IMR-90 (cell line): ENCODE measurements around the gene HYI. TPM values are rescaled to one million over a fixed set of nuclear protein-coding genes. Genes with fewer than 3 reads are reported as not detected.

ENCODE experiments used
- ATAC-seq: fragments of 200-7000 bp; cut with Tn5 transposase; 2 replicates; pipeline ENCODE4 v1.9.1; 2020; ENCODE audit warnings: low read depth, mild to moderate bottlenecking, moderate library complexity
- BruUV-seq: library from RNA; stranded (reverse); fragments of 400-500 nt; replicated peaks from 2 replicates; lab custom pipeline; 2021; lab: Mats Ljungman, UMichigan
- CTCF ChIA-PET: fragments of 300-600 bp; formaldehyde crosslinking; extraction: SDS; loops from one replicate; lab custom pipeline; 2021; ENCODE audit warnings: antibody characterized with exemption; lab: Yijun Ruan, JAX
- POLR2A ChIA-PET: fragments of 300-600 bp; sonication (Branson Sonifier 250); formaldehyde crosslinking; loops from one replicate; lab custom pipeline; 2022; ENCODE audit warnings: antibody characterized with exemption; ENCODE audit not compliant: unreplicated experiment; lab: Charles Lee
- DNase-seq: peaks from one replicate; pipeline ENCODE4 v3.0.0; 2013
- H2AFZ ChIP-seq: replicated peaks from 2 replicates; pipeline ENCODE3; 2013; ENCODE audit warnings: low read length, mild to moderate bottlenecking; ENCODE audit not compliant: poor library complexity
- H2AK5ac ChIP-seq: 2 replicates; pipeline ENCODE4 v1.6.1; 2013; ENCODE audit warnings: low read depth, low read length, inconsistent platforms
- H2AK9ac ChIP-seq: replicated peaks from 2 replicates; pipeline ENCODE3; 2013; ENCODE audit warnings: mild to moderate bottlenecking, low read depth, low read length, moderate library complexity; ENCODE audit not compliant: poor library complexity
- H2BK120ac ChIP-seq: 2 replicates; pipeline ENCODE4 v1.6.1; 2013; ENCODE audit warnings: low read depth, low read length, inconsistent platforms
- H2BK15ac ChIP-seq: 3 replicates; pipeline ENCODE4 v1.6.1; 2013; ENCODE audit warnings: low read depth, low read length, inconsistent platforms
- H2BK20ac ChIP-seq: 2 replicates; pipeline ENCODE4 v1.6.1; 2013; ENCODE audit warnings: low read depth, mild to moderate bottlenecking, inconsistent platforms, low read length, moderate library complexity
- H2BK5ac ChIP-seq: 2 replicates; pipeline ENCODE4 v1.6.1; 2013; ENCODE audit warnings: mild to moderate bottlenecking, low read depth, low read length, inconsistent platforms; ENCODE audit not compliant: poor library complexity, severe bottlenecking
- H3K14ac ChIP-seq: replicated peaks from 2 replicates; pipeline ENCODE4 v1.6.1; 2013; ENCODE audit warnings: low read depth, low read length, inconsistent platforms
- H3K18ac ChIP-seq: 2 replicates; pipeline ENCODE4 v1.6.1; 2013; ENCODE audit warnings: low read depth, low read length, control low read depth
- H3K23ac ChIP-seq: 2 replicates; pipeline ENCODE4 v1.6.1; 2013; ENCODE audit warnings: low read depth, low read length, inconsistent platforms
- H3K27ac ChIP-seq: 2 replicates; pipeline ENCODE4 v1.5.1; 2013; ENCODE audit warnings: mild to moderate bottlenecking, control low read depth, low read length; ENCODE audit not compliant: insufficient read depth
- H3K27me3 ChIP-seq: 2 replicates; pipeline ENCODE4 v1.6.1; 2013; ENCODE audit warnings: low read length; ENCODE audit not compliant: control insufficient read depth, insufficient read depth
- H3K36me3 ChIP-seq: 2 replicates; pipeline ENCODE4 v1.6.1; 2013; ENCODE audit warnings: low read length, mixed read lengths; ENCODE audit not compliant: control insufficient read depth, insufficient read depth
- H3K4ac ChIP-seq: 2 replicates; pipeline ENCODE4 v1.6.1; 2013; ENCODE audit warnings: low read depth, low read length, inconsistent platforms
- H3K4me1 ChIP-seq: 2 replicates; pipeline ENCODE4 v1.6.1; 2013; ENCODE audit warnings: low read length, mixed read lengths; ENCODE audit not compliant: control insufficient read depth, insufficient read depth
- H3K4me2 ChIP-seq: 2 replicates; pipeline ENCODE4 v1.6.1; 2013; ENCODE audit warnings: low read depth, mild to moderate bottlenecking, control low read depth, low read length, moderate library complexity
- H3K4me3 ChIP-seq: 2 replicates; pipeline ENCODE4 v1.5.1; 2013; ENCODE audit warnings: low read depth, mild to moderate bottlenecking, control low read depth, low read length, moderate library complexity; ENCODE audit not compliant: insufficient read depth
- H3K56ac ChIP-seq: 2 replicates; pipeline ENCODE4 v1.6.1; 2013; ENCODE audit warnings: low read length, inconsistent platforms; ENCODE audit not compliant: insufficient read depth; ENCODE audit errors: extremely low read depth
- H3K79me1 ChIP-seq, 2 experiments: 2 replicates each; pipeline ENCODE4 v1.6.1; 2013; ENCODE audit warnings: low read length in 2 of 2, inconsistent platforms in 1 of 2, low read depth in 1 of 2
- H3K9ac ChIP-seq: 2 replicates; pipeline ENCODE4 v1.6.1; 2013; ENCODE audit warnings: low read depth, low read length, control low read depth
- H3K9me1 ChIP-seq: 2 replicates; pipeline ENCODE4 v1.6.1; 2013; ENCODE audit warnings: low read length, inconsistent platforms; ENCODE audit not compliant: insufficient read depth
- H3K9me3 ChIP-seq: 2 replicates; pipeline ENCODE4 v1.6.1; 2013; ENCODE audit warnings: low read length; ENCODE audit not compliant: control insufficient read depth, insufficient read depth
- H4K20me1 ChIP-seq: 2 replicates; pipeline ENCODE4 v1.6.1; 2013; ENCODE audit warnings: low read length, inconsistent platforms; ENCODE audit not compliant: insufficient read depth
- H4K5ac ChIP-seq: 2 replicates; pipeline ENCODE4 v1.6.1; 2013; ENCODE audit warnings: mild to moderate bottlenecking, low read depth, low read length, control low read depth
- H4K8ac ChIP-seq, 2 experiments: 2 replicates each; pipeline ENCODE4 v1.6.1; 2013; ENCODE audit warnings: low read depth in 2 of 2, low read length in 2 of 2, control low read depth in 1 of 2, inconsistent platforms in 1 of 2
- H4K91ac ChIP-seq: 2 replicates; pipeline ENCODE4 v1.6.1; 2013; ENCODE audit warnings: low read depth, low read length, inconsistent platforms; ENCODE audit not compliant: insufficient read depth
- CEBPB ChIP-seq: IDR thresholded peaks from 2 replicates; pipeline ENCODE4 v1.6.1; 2012; ENCODE audit warnings: low read depth, low read length, improper control_type of control experiment
- MAZ ChIP-seq: IDR thresholded peaks from 2 replicates; pipeline ENCODE4 v1.6.1; 2012; ENCODE audit warnings: low read depth, mild to moderate bottlenecking, low read length, improper control_type of control experiment, moderate library complexity, borderline replicate concordance
- POLR2A ChIP-seq: IDR thresholded peaks from 2 replicates; pipeline ENCODE4 v1.6.1; 2012; ENCODE audit warnings: mild to moderate bottlenecking, low read depth, low read length
- RCOR1 ChIP-seq: IDR thresholded peaks from 2 replicates; pipeline ENCODE4 v1.6.1; 2012; ENCODE audit warnings: mild to moderate bottlenecking, low read length, improper control_type of control experiment; ENCODE audit not compliant: insufficient replicate concordance
- RFX5 ChIP-seq: IDR thresholded peaks from 2 replicates; pipeline ENCODE4 v1.8.0; 2012; ENCODE audit warnings: low read depth, mild to moderate bottlenecking, low read length, moderate library complexity
- WGBS, 2 experiments: methylation state at CpG; one replicate each; pipeline versions ENCODE4 v1.1.5 to v1.1.7; 2013; ENCODE audit warnings: missing lambda C conversion rate in 2 of 2; ENCODE audit not compliant: insufficient read length in 1 of 2; ENCODE audit errors: extremely low coverage in 2 of 2; 5-methylcytosine and 5-hydroxymethylcytosine counted together
- dilution Hi-C: fragments of 300-500 bp; cut with HindIII; formaldehyde crosslinking; loops from one replicate; pipeline ENCODE4 v1.14.3; 2018; ENCODE audit warnings: low sequenced_read_pairs; ENCODE audit not compliant: unreplicated experiment
- in situ Hi-C: fragments of 300-500 bp; cut with MboI; formaldehyde crosslinking; loops from 3 replicates; pipeline ENCODE4 v1.14.3; 2019; ENCODE audit warnings: low sequenced_read_pairs, inconsistent platforms, mixed read lengths
- intact Hi-C: fragments of 100-400 bp; cut with micrococcal nuclease; formaldehyde crosslinking; loops from 2 replicates; pipeline ENCODE4 v1.10.0; 2022
- polyA plus RNA-seq, 3 experiments: library from polyadenylated mRNA; depleted of rRNA; stranded (reverse); fragments of >200 nt; gene quantifications; 2 replicates each; pipeline ENCODE4 v1.2.3, GENCODE V29; 2012; ENCODE audit warnings: low replicate concordance in 1 of 3
- total RNA-seq: library from RNA; depleted of rRNA; stranded (reverse); fragments of >200 nt; gene quantifications from 2 replicates; pipeline ENCODE4 v1.2.3, GENCODE V29; 2012
- TF ChIP-seq, protein P1 (sequence below): fragments of 150-350 bp; IDR thresholded peaks from 2 replicates; pipeline ENCODE4 v1.6.1; 2017; ENCODE audit warnings: mild to moderate bottlenecking, antibody characterized with exemption, low read length, low read depth

The HYI gene
- total and polyA plus RNA-seq, 2 of the 4 experiments (the other 2 are of a cell fraction) = 21.5 to 53.7 TPM

DNA sequence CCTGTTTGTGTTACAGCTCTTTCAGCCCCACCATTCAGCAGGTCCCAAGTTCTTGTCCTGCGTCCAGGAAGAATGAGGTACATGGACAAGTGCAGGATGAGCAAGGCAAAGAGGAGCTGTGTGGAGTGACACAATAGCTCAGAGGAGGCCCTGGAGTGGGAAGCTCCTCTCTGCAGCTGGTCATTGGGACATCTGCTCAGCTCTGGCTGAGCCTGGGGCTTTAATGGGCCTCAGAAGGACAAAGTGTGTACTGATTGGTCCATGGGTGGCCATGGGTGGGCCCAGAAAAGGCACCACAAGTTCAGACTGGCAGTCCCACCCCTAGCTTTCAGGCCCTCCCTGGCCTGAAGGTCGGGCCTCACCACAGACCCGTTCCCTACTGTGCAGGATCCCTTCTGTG lies 14.7 kb upstream of the HYI start:
- Histone ChIP-seq H2BK120ac (peak overlapping the region; percentile 100; the same call in 1 of the 2 replicates), H3K4ac (peak overlapping the region; percentile 48), H3K36me3 (no peaks in the 10 kb centered on the region), H3K23ac (no peak overlapping the region), H3K18ac (no peak overlapping the region), H4K5ac (no peak overlapping the region; the same call in 1 of the 2 replicates), H4K20me1 (no peaks in the 10 kb centered on the region), H3K14ac (peak overlapping the region; percentile 28; the same call in 1 of the 2 replicates), H3K4me2 (no peak overlapping the region), H3K9me1 (peaks cover 16% of the 10 kb centered on the region), H3K4me1 (peaks cover 10% of the 10 kb centered on the region), H2BK20ac (no peak overlapping the region; the same call in 1 of the 2 replicates), H2AFZ (no peak overlapping the region), H3K9me3 (no peaks in the 10 kb centered on the region), H4K91ac (peak overlapping the region; percentile 12; the same call in 1 of the 2 replicates), H2BK5ac (no peak overlapping the region), H3K56ac (no peak overlapping the region), H2AK9ac (no peak overlapping the region), H3K4me3 (no peak overlapping the region), H4K8ac (no peak overlapping the region), H3K27ac (no peak overlapping the region), H3K79me1 (peaks cover 0 to 10% of the 10 kb centered on the region in 2 experiments; a peak in 2 of 4 replicates), H2BK15ac (0 out of 3 replicates have a peak overlapping the region, but pooled peaks have one; percentile 23), H3K9ac (no peak overlapping the region), H3K27me3 (no peaks in the 10 kb centered on the region), H2AK5ac (peak overlapping the region; percentile 54)
- intact Hi-C loops (no loop called here), in situ Hi-C loops (no loop called here), dilution Hi-C loops (no loop called here)
- 47% methylated on average over 2 of the region's 3 CpGs; no CpG with 5 or more reads in 1 of the 2 experiments for WGBS, 2 experiments
- ATAC-seq (no peak), DNase-seq (no peak)
- CTCF ChIA-PET = no interaction called here
- POLR2A ChIA-PET = no interaction called here
- no TSS peak for BruUV-seq
- TF ChIP-seq CEBPB = no peak
- TF ChIP-seq RFX5 = no peak
- TF ChIP-seq POLR2A = no peak
- no peak for TF ChIP-seq MAZ
- no peak for TF ChIP-seq RCOR1
- TF ChIP-seq, protein P1, sequence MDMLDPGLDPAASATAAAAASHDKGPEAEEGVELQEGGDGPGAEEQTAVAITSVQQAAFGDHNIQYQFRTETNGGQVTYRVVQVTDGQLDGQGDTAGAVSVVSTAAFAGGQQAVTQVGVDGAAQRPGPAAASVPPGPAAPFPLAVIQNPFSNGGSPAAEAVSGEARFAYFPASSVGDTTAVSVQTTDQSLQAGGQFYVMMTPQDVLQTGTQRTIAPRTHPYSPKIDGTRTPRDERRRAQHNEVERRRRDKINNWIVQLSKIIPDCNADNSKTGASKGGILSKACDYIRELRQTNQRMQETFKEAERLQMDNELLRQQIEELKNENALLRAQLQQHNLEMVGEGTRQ = no peak
